ENCODE data around the gene CELF2.

DNA sequence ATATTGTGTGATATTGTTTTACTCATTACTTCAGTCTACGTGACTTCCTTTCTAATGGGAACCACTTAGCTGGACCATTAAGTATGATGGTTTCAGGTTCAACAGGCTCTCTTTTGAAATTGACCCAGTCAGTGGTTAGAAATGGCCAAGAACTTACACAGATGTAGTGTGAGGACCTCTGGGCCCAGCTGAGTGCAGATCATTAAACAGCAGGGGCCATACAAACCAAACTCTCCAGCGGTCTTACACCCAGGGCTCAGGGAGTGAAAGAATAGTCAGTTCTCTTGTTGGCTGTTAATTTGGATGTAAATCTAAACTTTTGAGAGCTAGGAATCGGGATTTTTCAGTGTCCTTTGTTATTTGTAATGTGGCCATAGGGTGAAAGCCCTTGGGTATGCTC is 107.3 kb downstream of the CELF2 start:
- TF ChIP-seq CTCF (IDR thresholded peaks at IDR 0.05; ENCODE audit: borderline replicate concordance, extremely low read depth, low read length, poor library complexity, severe bottlenecking) (no peak), EZH2 (IDR thresholded peaks at IDR 0.05; ENCODE audit: borderline replicate concordance, low read depth, low read length, severe bottlenecking) (no peak)

Measured in DND-41 (cell line).